IgD-negative memory B cell (primary cell): ENCODE data around the gene PRKAR2B. TPM values are rescaled to one million over a fixed set of nuclear protein-coding genes. Genes with fewer than 3 reads are reported as not detected.
"Not testable (repeated sequence)": the region's sequence is repeated elsewhere in the genome, so short reads cannot be mapped to it uniquely, and the experiment has no call there.

Source experiments
- H3K27ac Mint-ChIP-seq, 3 donors: one replicate each; pipeline ENCODE4 v1.8.0; 2020 to 2022; ENCODE audit warnings: mild to moderate bottlenecking in 3 of 3, mixed read lengths in 3 of 3, moderate library complexity in 1 of 3
- H3K27me3 Mint-ChIP-seq: one replicate; pipeline ENCODE4 v1.8.0; 2021; ENCODE audit warnings: mixed read lengths
- H3K36me3 Mint-ChIP-seq: one replicate; pipeline ENCODE4 v1.8.0; 2020; ENCODE audit warnings: mild to moderate bottlenecking, mixed read lengths
- H3K4me1 Mint-ChIP-seq, 3 donors: one replicate each; pipeline ENCODE4 v1.8.0; 2020 to 2022; ENCODE audit warnings: mixed read lengths in 3 of 3, mild to moderate bottlenecking in 1 of 3
- H3K4me3 Mint-ChIP-seq, 4 donors: one replicate each; pipeline ENCODE4 v1.8.0; 2020 to 2022; ENCODE audit warnings: mild to moderate bottlenecking in 4 of 4, mixed read lengths in 4 of 4, moderate library complexity in 3 of 4
- H3K9me3 Mint-ChIP-seq, 3 donors: one replicate each; pipeline ENCODE4 v1.8.0; 2020 to 2021; ENCODE audit warnings: mixed read lengths in 3 of 3, mild to moderate bottlenecking in 1 of 3
- polyA plus RNA-seq: library from polyadenylated mRNA; unstranded; fragments of 300-500 nt; fragmentation: Illumina TruSeq; gene quantifications from one replicate; pipeline ENCODE4 v1.2.3, GENCODE V29; 2021

PRKAR2B gene
- polyA plus RNA-seq, 1 donor from 2014 or later, result 1.1 TPM

GRCh38 chr7:107037717-107038603 lies 6.5 kb upstream of the PRKAR2B start:
- H3K27me3 Mint-ChIP-seq, result no peaks in the 10 kb centered on the region
- H3K4me3 Mint-ChIP-seq, result no peak overlapping the region
- H3K36me3 Mint-ChIP-seq, result peaks cover 1% of the 10 kb centered on the region
- peaks cover 0 to 2% (median 0%) of the 10 kb centered on the region in 3 donors for H3K4me1 Mint-ChIP-seq
- H3K9me3 Mint-ChIP-seq, result peaks cover 1 to 7% (median 3%) of the 10 kb centered on the region in 3 donors
- H3K27ac Mint-ChIP-seq, result no peak overlapping the region

GRCh38 chr7:107039199-107039900 lies 5.2 kb upstream of the PRKAR2B start:
- Mint-ChIP-seq H3K4me1 (peaks cover 0 to 5% (median 3%) of the 10 kb centered on the region in 3 donors), H3K9me3 (peaks cover 1 to 7% (median 3%) of the 10 kb centered on the region in 3 donors)

DNA sequence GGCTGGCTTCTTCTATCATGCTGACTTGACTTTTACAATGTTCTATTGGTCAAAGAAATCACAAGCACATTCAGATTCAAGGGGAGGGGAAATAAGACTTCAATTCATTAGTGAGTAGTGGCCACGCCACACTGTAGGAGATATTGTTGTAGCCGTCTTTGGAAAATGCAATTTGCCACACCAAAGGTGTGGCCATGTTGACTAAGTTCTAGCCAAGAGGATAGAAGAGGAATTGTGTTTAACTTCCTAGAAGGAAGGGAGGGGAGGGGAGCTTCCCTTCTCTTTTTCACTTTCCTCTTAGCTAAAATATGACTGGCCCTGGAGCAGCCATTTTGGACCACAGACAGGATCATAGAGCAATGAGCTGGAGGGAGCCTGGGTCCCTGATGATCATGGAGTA lies 3.4 kb upstream of the PRKAR2B start:
- Mint-ChIP-seq H3K36me3 (peaks cover 1% of the 10 kb centered on the region), H3K9me3 (peaks cover 0 to 7% (median 3%) of the 10 kb centered on the region in 3 donors), H3K27me3 (peaks cover 12% of the 10 kb centered on the region), H3K4me1 (peaks cover 5 to 11% (median 7%) of the 10 kb centered on the region in 3 donors), H3K4me3 (peak overlapping the region in 2 of 4 donors; percentile 0 to 30), H3K27ac (no peak overlapping the region)

More at GRCh38 chr7:107039199-107039900, 5.2 kb upstream of the PRKAR2B start:
- no peak overlapping the region for H3K4me3 Mint-ChIP-seq
- peaks cover 2% of the 10 kb centered on the region for H3K27me3 Mint-ChIP-seq
- H3K27ac Mint-ChIP-seq, result no peak overlapping the region
- peaks cover 1% of the 10 kb centered on the region for H3K36me3 Mint-ChIP-seq

DNA sequence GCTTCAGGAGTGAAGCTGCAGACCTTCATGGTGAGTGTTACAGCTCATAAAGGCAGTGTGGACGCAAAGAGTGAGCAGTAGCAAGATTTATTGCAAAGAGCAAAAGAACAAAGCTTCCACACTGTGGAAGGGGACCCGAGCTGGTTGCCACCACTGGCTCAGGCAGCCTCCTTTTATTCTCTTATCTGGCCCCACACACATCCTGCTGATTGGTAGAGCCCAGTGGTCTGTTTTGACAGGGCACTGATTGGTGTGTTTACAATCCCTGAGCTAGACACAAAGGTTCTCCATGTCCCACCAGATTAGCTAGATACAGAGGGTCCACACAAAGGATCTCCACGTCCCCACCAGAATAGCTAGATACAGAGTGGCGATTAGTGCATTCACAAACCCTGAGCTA lies 2.7 kb upstream of the PRKAR2B start:
- H3K36me3 Mint-ChIP-seq, H3K9me3 Mint-ChIP-seq: not testable (repeated sequence)
- Mint-ChIP-seq H3K4me3 (peak overlapping the region in 1 of 4 donors; percentile 26), H3K27me3 (peaks cover 17% of the 10 kb centered on the region), H3K4me1 (peaks cover 5 to 11% (median 7%) of the 10 kb centered on the region in 3 donors), H3K27ac (peak overlapping the region in 1 of 3 donors; percentile 44)

DNA sequence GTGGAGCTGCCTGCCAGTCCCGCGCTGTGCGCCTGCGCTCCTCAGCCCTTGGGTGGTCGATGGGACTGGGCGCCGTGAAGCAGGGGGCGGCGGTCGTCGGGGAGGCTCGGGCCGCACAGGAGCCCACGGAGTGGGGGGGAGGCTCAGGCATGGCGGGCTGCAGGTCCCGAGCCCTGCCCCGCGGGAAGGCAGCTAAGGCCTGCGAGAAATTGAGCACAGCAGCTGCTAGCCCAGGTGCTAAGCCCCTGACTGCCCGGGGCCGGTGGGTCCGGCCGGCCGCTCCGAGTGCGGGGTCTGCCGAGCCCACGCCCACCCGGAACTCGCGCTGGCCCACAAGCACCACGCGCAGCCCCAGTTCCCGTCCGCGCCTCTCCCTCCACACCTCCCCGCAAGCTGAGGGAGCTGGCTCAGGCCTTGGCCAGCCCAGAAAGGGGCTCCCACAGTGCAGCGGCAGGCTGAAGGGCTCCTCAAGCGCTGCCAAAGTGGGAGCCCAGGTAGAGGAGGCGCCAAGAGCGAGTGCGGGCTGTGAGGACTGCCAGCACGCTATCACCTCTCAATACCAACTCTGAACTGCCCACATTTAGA lies 2.1 kb upstream of the PRKAR2B start:
- Mint-ChIP-seq H3K4me1 (peaks cover 5 to 11% (median 7%) of the 10 kb centered on the region in 3 donors), H3K27me3 (peaks cover 17% of the 10 kb centered on the region), H3K4me3 (peak overlapping the region in 1 of 4 donors; percentile 26)
- H3K27ac Mint-ChIP-seq, H3K36me3 Mint-ChIP-seq, H3K9me3 Mint-ChIP-seq: not testable (repeated sequence)

GRCh38 chr7:107043491-107043890 lies 1.0 kb upstream of the PRKAR2B start:
- H3K9me3 Mint-ChIP-seq, result no peaks in the 10 kb centered on the region
- peak overlapping the region; percentile 56 to 80 (median 72) for H3K4me3 Mint-ChIP-seq
- H3K27ac Mint-ChIP-seq, result peak overlapping the region in 1 of 3 donors; percentile 17
- H3K27me3 Mint-ChIP-seq, result peaks cover 24% of the 10 kb centered on the region
- peaks cover 1% of the 10 kb centered on the region for H3K36me3 Mint-ChIP-seq
- peaks cover 5 to 11% (median 7%) of the 10 kb centered on the region in 3 donors for H3K4me1 Mint-ChIP-seq

GRCh38 chr7:107043921-107044346 lies 571 bp upstream of the PRKAR2B start:
- Mint-ChIP-seq H3K36me3 (peaks cover 1% of the 10 kb centered on the region), H3K4me1 (peaks cover 5 to 11% (median 7%) of the 10 kb centered on the region in 3 donors), H3K9me3 (no peaks in the 10 kb centered on the region), H3K4me3 (peak overlapping the region; percentile 56 to 80 (median 72)), H3K27ac (peak overlapping the region in 2 of 3 donors; percentile 17 to 59), H3K27me3 (peaks cover 28% of the 10 kb centered on the region)

DNA sequence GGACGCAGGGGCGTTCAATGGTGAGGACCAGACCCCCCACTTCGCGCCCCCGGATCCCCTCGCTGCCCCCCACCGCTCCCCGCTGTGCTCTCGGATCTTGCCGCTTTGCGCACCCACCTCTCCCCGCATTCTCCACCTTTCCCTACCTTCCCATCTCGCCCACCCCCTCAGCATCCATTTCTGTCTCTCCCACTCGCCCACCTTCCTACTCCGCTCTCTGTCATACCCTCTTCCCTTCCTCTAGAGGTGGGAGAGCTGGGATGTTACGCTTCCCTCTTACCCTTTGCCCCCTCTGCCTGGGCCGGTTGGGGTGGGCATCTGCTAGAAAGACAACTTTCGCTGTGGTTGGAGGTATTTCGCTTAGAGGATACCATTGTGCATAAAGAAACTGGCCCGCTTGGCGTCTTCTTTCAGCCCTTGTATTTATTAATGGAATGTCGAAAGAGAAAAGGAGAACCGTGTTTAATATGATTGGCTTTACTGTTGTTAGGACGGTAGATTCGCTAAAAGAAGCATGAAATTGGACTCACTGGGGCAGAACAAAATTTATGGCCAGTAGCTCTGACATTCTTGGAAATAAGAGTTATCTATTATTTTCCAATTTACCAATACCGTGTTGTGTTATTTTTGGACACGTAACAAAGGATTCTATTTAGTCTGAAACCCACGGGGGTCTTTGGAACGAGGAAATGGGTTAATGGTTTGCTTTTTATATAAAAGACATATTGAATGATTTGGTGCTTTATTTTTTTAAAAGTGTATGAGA lies 873 bp downstream of the PRKAR2B start:
- H3K27ac Mint-ChIP-seq, result peak overlapping the region in 2 of 3 donors; percentile 61 to 75
- H3K9me3 Mint-ChIP-seq, result no peaks in the 10 kb centered on the region
- peaks cover 5 to 11% (median 7%) of the 10 kb centered on the region in 3 donors for H3K4me1 Mint-ChIP-seq
- H3K27me3 Mint-ChIP-seq, result peaks cover 28% of the 10 kb centered on the region
- H3K36me3 Mint-ChIP-seq, result no peaks in the 10 kb centered on the region
- H3K4me3 Mint-ChIP-seq, result peak overlapping the region; percentile 88 to 97 (median 91)

- Mint-ChIP-seq H3K9me3 (no peaks in the 10 kb centered on the region), H3K27me3 (peaks cover 28% of the 10 kb centered on the region), H3K36me3 (no peaks in the 10 kb centered on the region), H3K27ac (no peak overlapping the region), H3K4me3 (peak overlapping the region in 1 of 4 donors; percentile 88), H3K4me1 (peaks cover 5 to 10% (median 7%) of the 10 kb centered on the region in 3 donors)
Measured at GRCh38 chr7:107045980-107046379, 1.5 kb downstream of the PRKAR2B start.

GRCh38 chr7:107046491-107047259 lies 2.2 kb downstream of the PRKAR2B start:
- Mint-ChIP-seq H3K9me3 (no peaks in the 10 kb centered on the region), H3K36me3 (no peaks in the 10 kb centered on the region), H3K4me1 (peaks cover 5 to 9% (median 7%) of the 10 kb centered on the region in 3 donors), H3K4me3 (peak overlapping the region in 1 of 4 donors; percentile 88), H3K27me3 (peaks cover 28% of the 10 kb centered on the region), H3K27ac (no peak overlapping the region)

- Mint-ChIP-seq H3K4me3 (no peak overlapping the region), H3K9me3 (no peaks in the 10 kb centered on the region), H3K27me3 (peaks cover 28% of the 10 kb centered on the region), H3K27ac (no peak overlapping the region), H3K36me3 (no peaks in the 10 kb centered on the region), H3K4me1 (peaks cover 5 to 9% (median 7%) of the 10 kb centered on the region in 3 donors)
Measured at GRCh38 chr7:107047902-107048782, 3.6 kb downstream of the PRKAR2B start.

GRCh38 chr7:107048783-107049418 lies 4.4 kb downstream of the PRKAR2B start:
- H3K4me1 Mint-ChIP-seq, result peaks cover 5 to 8% (median 8%) of the 10 kb centered on the region in 3 donors
- H3K9me3 Mint-ChIP-seq, result no peaks in the 10 kb centered on the region
- H3K27me3 Mint-ChIP-seq, result peaks cover 27% of the 10 kb centered on the region
- no peak overlapping the region for H3K27ac Mint-ChIP-seq
- H3K4me3 Mint-ChIP-seq, result no peak overlapping the region
- H3K36me3 Mint-ChIP-seq, result no peaks in the 10 kb centered on the region
